Breast epithelium (tissue), 3 donors: ENCODE measurements around the gene SLC16A8.

Experiments
- CTCF ChIP-seq, 3 donors: fragments of 450-650 bp; IDR thresholded peaks; one replicate each; pipeline ENCODE4 v1.5.1; 2016 to 2017; ENCODE audit warnings: antibody characterized with exemption in 3 of 3, mild to moderate bottlenecking in 3 of 3, moderate library complexity in 3 of 3
- POLR2A ChIP-seq: fragments of 450-650 bp; IDR thresholded peaks from one replicate; pipeline ENCODE4 v1.6.1; 2016; ENCODE audit warnings: antibody characterized with exemption, mild to moderate bottlenecking, moderate library complexity

GRCh38 chr22:38067761-38068360 is 16.1 kb downstream of the SLC16A8 start:
- TF ChIP-seq CTCF (IDR thresholded peaks at IDR 0.05) (no peak), POLR2A (no peak)
